ENCODE results near the gene IKZF2. TPM values are rescaled to one million over a fixed set of nuclear protein-coding genes. Genes with fewer than 3 reads are reported as not detected.

Gene IKZF2
- total RNA-seq, 1 experiment from 2014 or later = 26.1 TPM

DNA sequence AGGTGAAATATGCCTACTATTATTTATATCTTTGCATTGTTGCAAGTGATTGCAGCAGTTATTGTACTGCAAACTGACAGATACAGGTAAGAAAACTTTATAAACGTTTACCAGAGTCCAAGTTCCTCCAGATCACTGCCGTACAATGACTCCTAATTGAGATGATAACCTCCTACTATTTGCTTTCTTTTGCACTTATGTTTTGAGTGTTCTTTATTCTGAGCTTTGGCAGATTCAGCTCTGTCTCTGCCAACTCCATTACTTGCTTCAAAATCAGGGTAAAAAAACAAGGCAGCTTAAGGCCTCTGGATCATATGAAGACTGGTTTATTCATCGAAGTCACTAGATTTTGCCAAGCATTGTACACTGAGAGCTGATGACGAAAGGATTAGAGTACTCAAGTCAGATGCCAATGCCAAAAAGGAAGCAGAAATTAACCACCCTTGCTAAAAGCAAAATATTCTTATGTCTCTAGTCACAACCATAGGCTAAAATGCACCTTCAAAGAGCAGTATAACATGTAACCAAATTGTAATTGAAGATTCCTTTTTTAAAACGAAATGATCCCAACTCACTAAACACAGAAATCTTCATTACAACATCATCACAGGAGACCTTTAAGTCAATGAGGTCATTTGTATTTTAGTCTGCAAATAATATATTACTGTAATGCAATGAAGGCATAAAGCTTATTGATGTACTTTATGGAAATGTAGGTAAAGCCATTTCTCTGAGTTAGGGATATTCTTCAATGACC lies 10.5 kb upstream of the IKZF2 start:
- intact Hi-C loops (cut with micrococcal nuclease; ENCODE audit: unreplicated experiment) = no loop called here
- no peak overlapping the region for H3K27ac Mint-ChIP-seq (ENCODE audit: unreplicated experiment)
- H3K9me3 Mint-ChIP-seq (ENCODE audit: low read depth, unreplicated experiment) = no peaks in the 10 kb centered on the region

DNA sequence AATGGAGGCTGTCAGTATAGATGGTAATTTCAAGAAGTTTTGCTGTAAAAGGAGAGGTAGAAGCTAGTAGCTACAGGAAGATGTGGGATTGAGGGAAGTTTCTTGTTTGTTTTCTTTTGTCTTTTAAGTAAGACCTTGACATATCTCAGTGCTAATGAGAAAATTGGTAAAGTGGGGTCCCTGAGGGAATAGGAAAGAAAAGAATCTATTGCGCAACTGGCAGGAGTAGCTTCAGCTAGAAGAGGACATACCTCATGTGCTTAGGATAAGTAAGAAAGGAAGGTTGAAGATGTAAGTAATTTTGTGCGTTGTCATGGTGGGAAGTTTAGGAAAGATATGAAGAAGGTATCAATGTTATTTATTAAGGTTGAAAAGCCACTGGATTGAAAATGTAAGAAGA lies 8.4 kb upstream of the IKZF2 start:
- Mint-ChIP-seq H3K27me3 (ENCODE audit: unreplicated experiment) (no peaks in the 10 kb centered on the region), H3K9me3 (ENCODE audit: low read depth, unreplicated experiment) (no peaks in the 10 kb centered on the region), H3K4me1 (ENCODE audit: low read depth, unreplicated experiment) (no peaks in the 10 kb centered on the region), H3K27ac (ENCODE audit: unreplicated experiment) (no peak overlapping the region), H3K36me3 (ENCODE audit: insufficient read depth, unreplicated experiment) (no peaks in the 10 kb centered on the region), H3K4me3 (ENCODE audit: low read depth, unreplicated experiment) (no peak overlapping the region)
- TF ChIP-seq, protein P1, sequence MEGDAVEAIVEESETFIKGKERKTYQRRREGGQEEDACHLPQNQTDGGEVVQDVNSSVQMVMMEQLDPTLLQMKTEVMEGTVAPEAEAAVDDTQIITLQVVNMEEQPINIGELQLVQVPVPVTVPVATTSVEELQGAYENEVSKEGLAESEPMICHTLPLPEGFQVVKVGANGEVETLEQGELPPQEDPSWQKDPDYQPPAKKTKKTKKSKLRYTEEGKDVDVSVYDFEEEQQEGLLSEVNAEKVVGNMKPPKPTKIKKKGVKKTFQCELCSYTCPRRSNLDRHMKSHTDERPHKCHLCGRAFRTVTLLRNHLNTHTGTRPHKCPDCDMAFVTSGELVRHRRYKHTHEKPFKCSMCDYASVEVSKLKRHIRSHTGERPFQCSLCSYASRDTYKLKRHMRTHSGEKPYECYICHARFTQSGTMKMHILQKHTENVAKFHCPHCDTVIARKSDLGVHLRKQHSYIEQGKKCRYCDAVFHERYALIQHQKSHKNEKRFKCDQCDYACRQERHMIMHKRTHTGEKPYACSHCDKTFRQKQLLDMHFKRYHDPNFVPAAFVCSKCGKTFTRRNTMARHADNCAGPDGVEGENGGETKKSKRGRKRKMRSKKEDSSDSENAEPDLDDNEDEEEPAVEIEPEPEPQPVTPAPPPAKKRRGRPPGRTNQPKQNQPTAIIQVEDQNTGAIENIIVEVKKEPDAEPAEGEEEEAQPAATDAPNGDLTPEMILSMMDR (IDR thresholded peaks at IDR 0.05; ENCODE audit: unreplicated experiment) = no peak
- intact Hi-C loops (cut with micrococcal nuclease; ENCODE audit: unreplicated experiment) = no loop called here
- DNase-seq = no peak
- no TSS peak for BruUV-seq (replicated peaks)
- CTCF ChIA-PET = no interaction called here

More for the DNA sequence above, 10.5 kb upstream of the IKZF2 start:
- Mint-ChIP-seq H3K4me1 (ENCODE audit: low read depth, unreplicated experiment) (no peaks in the 10 kb centered on the region), H3K36me3 (ENCODE audit: insufficient read depth, unreplicated experiment) (no peaks in the 10 kb centered on the region), H3K27me3 (ENCODE audit: unreplicated experiment) (no peaks in the 10 kb centered on the region), H3K4me3 (ENCODE audit: low read depth, unreplicated experiment) (no peak overlapping the region)
- TF ChIP-seq, protein P1 (IDR thresholded peaks at IDR 0.05; ENCODE audit: unreplicated experiment) = no peak
- DNase-seq = no peak
- CTCF ChIA-PET = interaction anchor here (0.6 to 0.7 kb wide), 2 partner anchors 106 to 1785 kb away, joined by 4 to 5 read pairs; no protein-coding TSS in a partner anchor
- no TSS peak for BruUV-seq (replicated peaks)

- TF ChIP-seq, protein P1 (IDR thresholded peaks at IDR 0.05; ENCODE audit: unreplicated experiment) = no peak
- DNase-seq = no peak
- CTCF ChIA-PET = no interaction called here
- Mint-ChIP-seq H3K4me1 (ENCODE audit: low read depth, unreplicated experiment) (no peaks in the 10 kb centered on the region), H3K4me3 (ENCODE audit: low read depth, unreplicated experiment) (no peak overlapping the region), H3K9me3 (ENCODE audit: low read depth, unreplicated experiment) (no peaks in the 10 kb centered on the region), H3K36me3 (ENCODE audit: insufficient read depth, unreplicated experiment) (peaks cover 5% of the 10 kb centered on the region), H3K27me3 (ENCODE audit: unreplicated experiment) (no peaks in the 10 kb centered on the region), H3K27ac (ENCODE audit: unreplicated experiment) (no peak overlapping the region)
- intact Hi-C loops (cut with micrococcal nuclease; ENCODE audit: unreplicated experiment) = no loop called here
- BruUV-seq (replicated peaks) = no TSS peak
Measured at GRCh38 chr2:213157242-213157641, 5.8 kb upstream of the IKZF2 start.

DNA sequence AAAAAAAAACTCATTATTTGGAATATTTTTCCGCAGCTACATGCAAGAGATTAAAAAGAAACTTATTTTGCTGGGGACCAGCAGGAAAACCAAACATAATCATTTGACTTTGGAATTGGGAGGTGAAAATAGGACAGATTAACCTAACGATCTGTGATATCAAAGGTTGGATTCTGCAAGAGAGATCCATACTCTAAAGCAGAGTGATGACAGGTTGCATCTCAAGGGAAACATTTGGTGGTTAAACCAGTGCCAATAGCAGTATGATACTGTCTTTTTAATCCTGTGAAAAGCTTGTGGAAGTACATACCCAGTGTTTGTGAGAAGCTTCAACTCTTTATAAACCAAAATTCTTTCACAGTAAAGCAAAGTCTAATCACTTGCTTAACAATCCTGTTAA lies 5.3 kb upstream of the IKZF2 start:
- no peaks in the 10 kb centered on the region for H3K9me3 Mint-ChIP-seq (ENCODE audit: low read depth, unreplicated experiment)
- H3K4me1 Mint-ChIP-seq (ENCODE audit: low read depth, unreplicated experiment) = no peaks in the 10 kb centered on the region
- intact Hi-C loops (cut with micrococcal nuclease; ENCODE audit: unreplicated experiment) = no loop called here
- no peak for DNase-seq
- BruUV-seq (replicated peaks) = no TSS peak
- TF ChIP-seq, protein P1 (IDR thresholded peaks at IDR 0.05; ENCODE audit: unreplicated experiment) = no peak
- CTCF ChIA-PET = no interaction called here
- no peak overlapping the region for H3K4me3 Mint-ChIP-seq (ENCODE audit: low read depth, unreplicated experiment)
- H3K27ac Mint-ChIP-seq (ENCODE audit: unreplicated experiment) = no peak overlapping the region
- no peaks in the 10 kb centered on the region for H3K27me3 Mint-ChIP-seq (ENCODE audit: unreplicated experiment)
- H3K36me3 Mint-ChIP-seq (ENCODE audit: insufficient read depth, unreplicated experiment) = peaks cover 10% of the 10 kb centered on the region

Measured in Calu3 (cell line).